Fibroblast of lung (primary cell): ENCODE results near the gene UGT1A3.

Source experiments
- EZH2 ChIP-seq: IDR thresholded peaks from 2 replicates; pipeline ENCODE4 v1.5.1; 2012; ENCODE audit warnings: low read length, control low read depth, mild to moderate bottlenecking; ENCODE audit errors: missing control alignments
- TF ChIP-seq, protein P1 (sequence below), 2 donors: IDR thresholded peaks in 1 of 2; conservative IDR thresholded peaks in 1 of 2; 1 replicate in 1 of 2; 2 replicates in 1 of 2; pipeline ENCODE4 v1.5.1; 2011 to 2012; ENCODE audit warnings: low read length in 2 of 2, control low read depth in 1 of 2, inconsistent platforms in 1 of 2, low read depth in 1 of 2, mild to moderate bottlenecking in 1 of 2

DNA sequence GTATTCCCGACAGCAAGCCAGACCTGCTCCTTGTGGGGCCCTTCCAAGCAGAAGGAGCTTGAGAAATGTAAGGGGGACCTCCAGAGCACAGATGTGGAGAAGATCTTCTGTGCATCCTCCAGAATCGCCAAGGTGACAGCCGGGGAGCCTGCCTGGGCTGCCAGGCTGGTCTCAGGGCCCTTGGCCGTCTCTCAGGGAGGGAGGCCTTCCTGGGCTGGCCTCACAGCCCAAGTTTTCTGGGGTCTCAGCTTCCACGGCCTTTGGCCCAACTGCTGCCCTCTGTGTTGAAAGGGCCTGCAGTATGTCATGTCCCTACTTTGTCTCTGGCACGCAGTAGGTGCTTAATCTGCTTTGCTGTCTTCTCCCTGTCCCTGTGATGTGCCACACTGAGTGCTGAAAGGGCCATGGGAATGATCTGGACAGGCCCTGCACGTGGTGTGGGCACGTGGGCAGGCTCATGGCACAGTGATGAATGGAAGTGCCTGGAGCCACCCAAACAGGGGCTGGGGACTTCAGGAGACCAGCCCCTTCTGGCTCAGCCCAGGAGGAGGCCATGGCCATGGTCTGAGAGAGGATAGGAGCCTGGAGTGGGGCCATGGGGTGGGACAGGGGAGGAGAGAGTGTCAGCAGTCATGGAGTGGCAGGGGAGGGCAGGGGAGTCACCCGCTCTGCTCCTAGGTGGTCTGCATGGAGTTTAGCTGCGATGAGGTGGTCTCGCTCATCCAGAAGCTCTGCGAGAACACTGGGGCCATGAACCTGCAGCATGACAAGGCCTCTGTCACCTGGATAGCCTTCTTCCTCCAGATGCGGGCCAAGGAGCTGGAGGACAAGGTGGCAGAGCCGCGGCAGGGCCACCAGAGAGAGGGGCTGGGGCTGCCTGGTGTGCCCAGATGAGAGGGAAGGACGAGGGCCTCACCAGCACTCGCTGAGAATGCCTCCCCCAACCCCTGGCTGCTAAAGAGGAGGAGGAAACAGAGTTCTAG, 90.1 kb downstream of the UGT1A3 start:
- TF ChIP-seq, protein P1, sequence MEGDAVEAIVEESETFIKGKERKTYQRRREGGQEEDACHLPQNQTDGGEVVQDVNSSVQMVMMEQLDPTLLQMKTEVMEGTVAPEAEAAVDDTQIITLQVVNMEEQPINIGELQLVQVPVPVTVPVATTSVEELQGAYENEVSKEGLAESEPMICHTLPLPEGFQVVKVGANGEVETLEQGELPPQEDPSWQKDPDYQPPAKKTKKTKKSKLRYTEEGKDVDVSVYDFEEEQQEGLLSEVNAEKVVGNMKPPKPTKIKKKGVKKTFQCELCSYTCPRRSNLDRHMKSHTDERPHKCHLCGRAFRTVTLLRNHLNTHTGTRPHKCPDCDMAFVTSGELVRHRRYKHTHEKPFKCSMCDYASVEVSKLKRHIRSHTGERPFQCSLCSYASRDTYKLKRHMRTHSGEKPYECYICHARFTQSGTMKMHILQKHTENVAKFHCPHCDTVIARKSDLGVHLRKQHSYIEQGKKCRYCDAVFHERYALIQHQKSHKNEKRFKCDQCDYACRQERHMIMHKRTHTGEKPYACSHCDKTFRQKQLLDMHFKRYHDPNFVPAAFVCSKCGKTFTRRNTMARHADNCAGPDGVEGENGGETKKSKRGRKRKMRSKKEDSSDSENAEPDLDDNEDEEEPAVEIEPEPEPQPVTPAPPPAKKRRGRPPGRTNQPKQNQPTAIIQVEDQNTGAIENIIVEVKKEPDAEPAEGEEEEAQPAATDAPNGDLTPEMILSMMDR (conservative IDR thresholded peaks at IDR 0.05 in 1 of 2, IDR thresholded peaks at IDR 0.05 in 1 of 2; ENCODE audit: low read depth in 1 of 2, low read length in 2 of 2), result no peak
- TF ChIP-seq EZH2, result no peak
